Daoy (cell line): Measurements from ENCODE around the gene PCDHGA8. TPM values are rescaled to one million over a fixed set of nuclear protein-coding genes. Genes with fewer than 3 reads are reported as not detected.
"Not testable (repeated sequence)": the region's sequence is repeated elsewhere in the genome, so short reads cannot be mapped to it uniquely, and the experiment has no call there.

Experiments used
- DNase-seq: peaks from one replicate; pipeline ENCODE4 v3.0.0-alpha.2; 2015; ENCODE audit warnings: low read depth
- total RNA-seq: library from RNA; depleted of rRNA; stranded (reverse); fragments of >200 nt; shearing (Covaris generic); gene quantifications from 2 replicates; pipeline ENCODE4 v1.2.3, GENCODE V29; 2014; rRNA removed

The PCDHGA8 gene
- 0.06 TPM in 1 of 2 replicates, not detected in the other for total RNA-seq

DNA sequence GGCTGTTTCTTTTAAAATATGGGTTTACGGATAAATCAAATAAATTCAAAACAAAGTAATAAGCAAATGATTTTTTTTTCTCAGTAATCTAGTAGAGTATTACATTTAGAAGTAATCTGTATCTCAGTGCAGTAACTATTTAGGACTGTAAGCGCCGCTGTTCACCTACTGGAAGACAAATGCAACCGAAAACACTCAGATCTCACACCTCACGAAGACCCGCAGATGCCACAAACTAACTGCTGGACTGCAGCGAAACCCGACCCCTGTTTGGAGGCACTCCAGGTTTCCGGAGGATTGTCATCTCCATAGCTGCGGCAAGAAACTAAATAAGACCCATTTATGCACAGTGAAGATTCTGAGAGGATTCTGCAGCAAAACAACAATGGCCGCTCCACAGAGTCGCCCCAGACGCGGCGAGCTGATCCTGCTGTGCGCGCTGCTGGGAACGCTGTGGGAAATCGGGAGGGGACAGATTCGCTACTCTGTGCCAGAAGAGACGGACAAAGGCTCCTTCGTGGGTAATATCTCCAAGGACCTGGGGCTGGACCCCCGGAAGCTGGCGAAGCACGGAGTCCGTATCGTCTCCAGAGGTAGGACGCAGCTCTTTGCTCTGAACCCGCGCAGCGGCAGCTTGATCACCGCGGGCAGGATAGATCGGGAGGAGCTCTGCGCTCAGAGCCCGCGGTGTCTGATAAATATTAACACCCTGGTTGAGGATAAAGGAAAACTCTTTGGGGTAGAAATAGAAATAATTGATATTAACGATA, at the start of gene PCDHGA8:
PCDHGA8 (plus strand) TSS at position 205 of the 770 bp plus-strand sequence; CDS start at position 386, 181 bp downstream.
- no peak for DNase-seq

DNA sequence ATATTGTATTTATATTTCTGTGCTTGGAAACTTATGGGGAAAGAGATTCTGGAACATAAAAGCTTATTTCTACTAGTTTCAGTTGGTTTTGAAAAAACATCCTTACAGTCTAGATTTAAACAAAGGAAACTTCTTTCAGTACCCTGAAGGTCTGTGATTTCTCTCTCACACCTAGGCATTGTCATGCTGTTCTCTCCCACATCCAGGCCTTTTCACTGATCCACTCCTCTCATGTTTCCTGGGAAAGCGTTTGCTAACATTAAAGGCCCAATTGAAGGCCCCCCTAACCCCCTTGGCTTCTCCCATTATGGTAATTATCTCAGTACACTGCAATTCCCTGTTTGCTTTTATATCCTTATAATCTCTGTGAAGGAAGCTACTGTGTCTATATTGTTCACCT, 49.7 kb upstream of the PCDHGA8 start:
- DNase-seq: no peak

DNA sequence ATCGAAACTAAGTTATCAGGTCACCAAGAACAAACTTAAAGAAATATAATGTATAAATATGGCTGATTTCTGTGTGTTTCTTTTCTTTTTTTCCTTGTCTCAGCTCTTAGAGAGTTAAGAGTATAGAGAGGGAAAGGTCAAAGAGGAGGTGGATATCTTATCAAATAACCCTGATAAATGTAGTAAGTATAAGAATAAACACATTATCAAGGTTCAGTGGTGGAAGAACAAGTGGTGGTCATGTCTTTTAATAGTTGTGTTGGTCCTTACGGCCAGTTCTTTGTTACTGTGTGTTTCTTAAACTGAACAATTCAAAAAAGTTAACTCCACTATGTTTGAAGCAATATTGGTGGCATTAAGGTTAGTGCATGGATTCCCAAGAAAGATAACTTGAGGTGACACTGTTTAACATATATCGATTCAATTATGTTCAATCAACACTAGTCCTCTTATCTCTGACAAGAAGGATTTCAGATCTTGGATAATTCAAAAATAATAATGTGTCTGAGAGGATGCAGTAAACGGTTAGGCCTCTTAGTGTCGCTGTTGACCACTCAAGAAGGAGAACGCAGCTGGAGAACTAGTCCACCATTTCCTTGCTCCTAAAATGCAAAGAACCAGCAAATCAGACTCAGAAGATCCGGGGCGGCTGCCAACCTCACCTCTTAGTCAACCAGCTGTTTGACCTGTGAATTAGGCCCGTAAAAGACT, 49.0 kb upstream of the PCDHGA8 start, which contains the start of gene PCDHGA3:
PCDHGA3 (plus strand) TSS at position 588 of the 711 bp plus-strand sequence. CDS start 205 bp downstream, outside the sequence.
- peak; percentile 46 for DNase-seq

DNA sequence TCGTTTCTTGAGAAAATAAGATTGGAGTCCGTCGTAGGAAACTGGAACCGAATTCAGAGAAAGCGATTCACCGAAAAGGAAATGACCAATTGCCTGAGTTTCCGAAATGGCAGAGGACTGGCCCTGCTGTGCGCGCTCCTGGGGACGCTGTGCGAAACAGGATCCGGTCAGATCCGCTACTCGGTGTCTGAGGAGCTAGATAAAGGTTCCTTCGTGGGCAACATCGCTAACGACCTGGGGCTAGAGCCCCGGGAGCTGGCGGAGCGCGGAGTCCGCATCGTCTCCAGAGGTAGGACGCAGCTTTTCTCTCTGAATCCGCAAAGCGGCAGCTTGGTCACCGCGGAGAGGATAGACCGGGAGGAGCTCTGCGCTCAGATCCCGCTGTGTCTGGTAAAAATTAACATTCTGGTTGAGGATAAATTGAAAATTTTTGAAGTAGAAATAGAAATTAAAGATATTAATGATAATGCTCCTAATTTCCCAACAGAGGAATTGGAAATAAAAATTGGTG, 48.4 kb upstream of the PCDHGA8 start:
- no peak for DNase-seq

DNA sequence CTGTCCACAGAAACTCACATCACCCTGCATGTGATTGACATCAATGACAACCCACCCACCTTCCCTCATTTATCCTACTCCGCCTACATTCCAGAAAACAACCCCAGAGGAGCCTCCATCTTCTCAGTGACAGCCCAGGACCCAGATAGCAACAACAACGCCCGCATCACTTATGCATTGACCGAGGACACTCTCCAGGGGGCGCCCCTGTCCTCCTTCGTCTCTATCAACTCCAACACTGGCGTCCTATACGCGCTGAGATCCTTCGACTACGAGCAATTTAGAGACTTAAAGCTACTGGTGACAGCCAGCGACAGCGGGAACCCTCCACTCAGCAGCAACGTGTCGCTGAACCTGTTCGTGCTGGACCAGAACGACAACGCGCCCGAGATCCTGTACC, 47.1 kb upstream of the PCDHGA8 start:
- DNase-seq: no peak

DNA sequence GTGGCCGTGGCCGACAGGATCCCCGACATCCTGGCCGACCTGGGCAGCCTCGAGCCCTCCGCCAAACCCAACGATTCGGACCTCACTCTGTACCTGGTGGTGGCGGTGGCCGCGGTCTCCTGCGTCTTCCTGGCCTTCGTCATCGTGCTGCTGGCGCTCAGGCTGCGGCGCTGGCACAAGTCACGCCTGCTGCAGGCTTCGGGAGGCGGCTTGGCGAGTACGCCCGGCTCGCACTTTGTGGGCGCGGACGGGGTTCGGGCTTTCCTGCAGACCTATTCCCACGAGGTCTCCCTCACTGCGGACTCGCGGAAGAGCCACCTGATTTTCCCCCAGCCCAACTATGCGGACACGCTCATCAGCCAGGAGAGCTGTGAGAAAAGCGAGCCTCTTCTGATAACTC, 46.4 kb upstream of the PCDHGA8 start:
- DNase-seq: not testable (repeated sequence)

DNA sequence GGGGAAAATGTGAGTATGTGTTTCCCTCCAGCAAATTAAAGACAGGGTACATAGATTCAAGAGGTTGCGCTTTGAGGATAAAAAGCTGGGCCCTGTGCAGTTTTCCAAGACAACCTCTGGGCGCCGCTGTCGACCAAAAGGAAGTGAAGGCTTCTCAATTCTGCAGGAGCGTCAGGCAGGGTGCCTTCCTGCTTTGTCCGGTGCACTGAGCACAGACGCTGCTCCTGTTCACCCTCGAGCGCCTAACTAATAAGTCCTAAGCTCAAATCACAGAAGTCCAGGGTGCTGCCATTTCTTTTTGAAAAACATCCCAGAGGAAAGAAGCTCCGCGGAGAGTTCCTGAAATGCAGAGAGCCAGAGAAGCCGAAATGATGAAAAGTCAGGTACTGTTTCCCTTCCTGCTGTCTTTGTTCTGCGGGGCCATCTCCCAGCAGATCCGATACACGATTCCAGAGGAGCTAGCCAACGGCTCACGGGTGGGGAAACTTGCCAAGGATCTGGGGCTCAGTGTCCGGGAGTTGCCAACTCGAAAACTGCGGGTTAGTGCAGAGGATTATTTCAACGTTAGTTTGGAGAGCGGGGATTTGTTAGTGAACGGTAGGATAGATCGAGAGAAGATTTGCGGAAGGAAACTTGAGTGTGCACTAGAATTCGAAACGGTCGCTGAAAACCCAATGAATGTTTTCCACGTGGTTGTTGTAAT, 42.4 kb upstream of the PCDHGA8 start, which contains the start of gene PCDHGB1:
PCDHGB1 (plus strand) TSS at position 183 of the 703 bp plus-strand sequence; CDS start at position 345, 162 bp downstream.
- DNase-seq: peak; percentile 73

DNA sequence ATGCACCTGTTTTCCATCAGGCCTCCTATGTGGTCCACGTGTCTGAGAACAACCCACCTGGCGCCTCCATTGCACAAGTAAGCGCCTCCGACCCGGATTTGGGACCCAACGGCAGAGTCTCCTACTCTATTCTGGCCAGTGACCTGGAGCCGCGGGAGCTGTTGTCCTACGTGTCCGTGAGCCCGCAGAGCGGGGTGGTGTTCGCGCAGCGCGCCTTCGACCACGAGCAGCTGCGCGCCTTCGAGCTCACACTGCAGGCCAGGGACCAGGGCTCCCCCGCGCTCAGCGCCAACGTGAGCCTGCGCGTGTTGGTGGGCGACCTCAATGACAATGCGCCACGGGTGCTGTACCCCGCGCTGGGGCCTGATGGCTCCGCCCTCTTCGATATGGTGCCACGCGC, 40.8 kb upstream of the PCDHGA8 start:
- no peak for DNase-seq

DNA sequence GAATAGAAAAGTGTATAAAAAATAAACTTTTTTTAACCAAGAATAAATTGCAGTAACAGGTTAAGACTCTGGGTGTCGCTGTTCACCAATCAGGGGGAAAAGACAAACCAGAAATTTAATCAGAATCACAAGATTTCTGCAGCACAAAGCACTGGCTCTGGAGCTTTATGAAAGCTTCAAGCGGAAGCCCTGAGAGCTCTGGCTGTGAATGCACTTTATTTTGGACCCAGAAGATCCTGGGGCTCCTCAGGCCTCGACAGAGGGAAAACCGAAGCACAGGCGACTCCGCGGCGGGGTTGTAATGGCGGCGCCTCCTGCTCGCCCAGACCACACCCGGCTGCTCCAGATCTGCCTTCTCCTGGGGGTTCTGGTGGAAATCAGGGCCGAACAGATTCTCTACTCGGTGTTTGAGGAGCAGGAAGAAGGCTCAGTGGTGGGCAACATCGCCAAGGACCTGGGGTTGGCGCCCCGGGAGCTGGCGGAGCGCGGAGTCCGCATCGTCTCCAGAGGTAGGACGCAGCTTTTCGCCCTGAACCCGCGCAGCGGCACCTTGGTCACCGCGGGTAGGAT, 37.4 kb upstream of the PCDHGA8 start, which contains the start of gene PCDHGA4:
PCDHGA4 (plus strand) TSS at position 122 of the 570 bp plus-strand sequence; CDS start at position 209, 87 bp downstream.
- no peak for DNase-seq

DNA sequence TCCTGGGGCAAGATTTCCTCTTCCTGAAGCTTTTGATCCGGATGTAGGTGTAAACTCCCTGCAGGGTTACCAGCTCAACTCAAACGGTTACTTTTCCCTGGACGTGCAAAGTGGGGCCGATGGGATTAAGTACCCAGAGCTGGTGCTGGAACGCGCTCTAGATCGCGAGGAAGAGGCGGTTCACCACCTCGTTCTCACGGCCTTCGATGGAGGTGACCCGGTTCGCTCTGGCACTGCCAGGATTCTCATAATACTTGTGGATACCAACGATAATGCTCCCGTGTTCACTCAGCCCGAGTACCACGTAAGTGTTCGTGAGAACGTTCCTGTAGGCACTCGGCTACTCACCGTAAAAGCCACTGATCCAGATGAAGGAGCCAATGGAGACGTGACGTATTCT, 36.8 kb upstream of the PCDHGA8 start:
- no peak for DNase-seq

DNA sequence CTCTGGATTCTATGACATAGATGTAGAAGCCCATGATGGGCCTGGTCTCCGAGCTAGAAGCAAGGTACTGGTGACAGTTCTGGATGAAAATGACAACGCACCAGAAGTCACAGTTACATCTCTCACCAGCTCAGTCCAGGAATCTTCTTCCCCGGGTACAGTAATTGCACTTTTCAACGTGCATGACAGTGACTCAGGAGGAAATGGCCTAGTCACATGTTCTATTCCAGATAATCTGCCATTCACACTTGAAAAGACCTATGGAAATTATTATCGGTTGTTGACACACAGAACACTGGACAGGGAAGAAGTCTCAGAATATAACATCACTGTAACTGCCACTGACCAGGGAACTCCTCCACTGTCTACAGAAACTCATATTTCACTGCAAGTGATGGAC, 36.3 kb upstream of the PCDHGA8 start:
- DNase-seq: no peak

DNA sequence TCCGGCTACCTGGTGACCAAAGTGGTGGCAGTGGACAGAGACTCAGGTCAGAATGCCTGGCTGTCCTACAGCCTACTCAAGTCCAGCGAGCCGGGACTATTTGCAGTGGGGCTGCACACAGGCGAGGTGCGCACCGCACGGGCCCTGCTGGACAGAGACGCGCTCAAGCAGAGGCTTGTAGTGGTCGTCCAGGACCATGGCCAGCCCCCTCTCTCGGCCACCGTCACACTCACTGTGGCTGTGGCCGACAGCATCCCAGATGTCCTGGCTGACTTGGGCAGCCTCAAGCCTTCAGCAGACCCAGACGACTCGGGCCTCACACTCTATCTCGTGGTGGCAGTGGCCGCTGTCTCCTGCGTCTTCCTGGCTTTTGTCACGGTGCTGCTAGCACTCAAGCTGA, 35.5 kb upstream of the PCDHGA8 start:
- DNase-seq: no peak

DNA sequence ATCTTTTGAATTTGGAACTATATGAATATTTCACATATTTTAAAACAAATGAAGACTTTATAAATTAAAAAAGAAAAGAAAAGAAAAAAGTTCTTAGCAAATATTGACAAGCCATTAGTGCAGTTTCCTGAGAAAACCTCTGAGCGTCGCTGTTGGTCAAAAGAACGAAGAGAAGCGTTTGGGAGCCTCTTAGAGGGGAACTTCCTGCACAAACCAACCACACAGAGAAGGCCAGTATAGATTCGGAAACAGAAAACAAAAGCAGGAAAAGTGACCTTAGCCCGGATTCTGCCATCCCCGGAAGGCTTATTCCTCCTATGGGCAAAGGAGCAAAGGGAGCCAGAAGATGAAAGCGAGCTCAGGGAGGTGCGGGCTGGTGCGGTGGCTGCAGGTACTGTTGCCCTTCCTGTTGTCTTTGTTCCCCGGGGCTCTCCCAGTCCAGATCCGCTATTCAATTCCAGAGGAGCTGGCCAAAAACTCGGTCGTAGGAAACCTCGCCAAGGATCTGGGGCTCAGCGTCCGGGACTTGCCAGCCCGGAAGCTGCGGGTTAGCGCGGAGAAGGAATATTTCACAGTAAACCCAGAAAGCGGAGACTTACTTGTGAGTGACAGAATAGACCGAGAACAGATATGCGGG, 32.5 kb upstream of the PCDHGA8 start, which contains the start of gene PCDHGB2:
PCDHGB2 (plus strand) TSS at position 205 of the 637 bp plus-strand sequence; CDS start at position 347, 142 bp downstream.
- peak; percentile 36 for DNase-seq

DNA sequence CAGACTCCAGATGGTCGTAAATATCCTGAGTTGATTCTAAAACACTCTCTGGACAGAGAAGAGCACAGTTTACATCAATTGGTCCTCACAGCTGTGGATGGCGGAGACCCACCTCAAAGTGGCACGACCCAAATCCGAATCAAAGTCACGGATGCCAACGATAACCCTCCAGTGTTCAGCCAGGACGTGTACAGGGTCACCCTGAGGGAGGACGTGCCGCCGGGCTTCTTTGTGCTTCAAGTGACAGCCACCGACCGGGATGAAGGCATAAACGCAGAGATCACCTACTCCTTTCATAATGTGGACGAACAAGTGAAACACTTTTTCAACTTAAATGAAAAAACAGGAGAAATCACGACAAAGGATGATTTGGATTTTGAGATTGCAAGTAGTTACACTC, 31.7 kb upstream of the PCDHGA8 start:
- DNase-seq: no peak

DNA sequence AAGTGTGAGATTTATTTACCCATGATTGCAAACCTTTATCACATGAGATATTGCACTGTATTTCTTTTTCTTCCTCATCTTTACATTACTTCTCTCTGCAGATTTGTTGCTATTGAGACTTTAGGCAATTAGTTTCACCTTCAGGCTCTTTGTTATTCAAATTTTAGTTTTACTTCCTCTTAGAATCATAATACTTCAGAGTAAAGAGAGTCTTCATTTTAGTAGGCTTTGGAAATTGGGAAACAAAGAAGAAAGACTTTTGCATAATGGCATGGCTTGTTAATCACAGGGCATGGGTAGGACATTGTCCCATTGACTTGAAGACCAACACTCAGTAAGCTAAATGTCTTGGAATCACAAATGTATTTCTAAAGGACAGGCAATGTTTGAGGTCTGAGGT, 29.7 kb upstream of the PCDHGA8 start:
- DNase-seq: no peak

DNA sequence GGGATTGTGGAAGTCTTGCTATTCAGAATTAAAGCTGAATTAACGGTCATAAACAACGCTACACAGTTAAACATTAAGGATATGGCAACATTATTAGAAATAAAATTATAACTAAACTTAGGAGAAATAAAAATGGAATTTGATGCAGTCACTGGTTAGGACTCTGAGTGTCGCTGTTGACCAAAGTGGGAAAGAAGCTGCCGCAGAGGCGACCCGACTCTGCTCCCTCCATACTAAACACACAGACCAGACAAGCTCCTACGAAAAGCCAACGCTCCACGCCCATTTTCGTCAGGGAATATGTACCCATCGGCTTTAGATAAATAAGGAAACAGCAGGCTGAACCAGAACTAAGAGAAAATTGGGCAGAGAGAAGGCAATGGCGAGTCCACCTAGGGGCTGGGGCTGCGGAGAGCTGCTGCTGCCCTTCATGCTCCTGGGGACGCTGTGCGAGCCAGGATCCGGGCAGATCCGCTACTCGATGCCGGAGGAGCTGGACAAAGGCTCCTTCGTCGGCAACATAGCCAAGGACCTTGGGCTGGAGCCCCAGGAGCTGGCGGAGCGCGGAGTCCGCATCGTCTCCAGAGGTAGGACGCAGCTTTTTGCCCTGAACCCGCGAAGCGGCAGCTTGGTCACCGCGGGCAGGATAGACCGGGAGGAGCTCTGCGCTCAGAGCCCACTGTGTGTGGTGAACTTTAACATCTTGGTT, 28.3 kb upstream of the PCDHGA8 start, which contains the start of gene PCDHGA5:
PCDHGA5 (plus strand) TSS at position 211 of the 709 bp plus-strand sequence; CDS start at position 380, 169 bp downstream.
- no peak for DNase-seq

DNA sequence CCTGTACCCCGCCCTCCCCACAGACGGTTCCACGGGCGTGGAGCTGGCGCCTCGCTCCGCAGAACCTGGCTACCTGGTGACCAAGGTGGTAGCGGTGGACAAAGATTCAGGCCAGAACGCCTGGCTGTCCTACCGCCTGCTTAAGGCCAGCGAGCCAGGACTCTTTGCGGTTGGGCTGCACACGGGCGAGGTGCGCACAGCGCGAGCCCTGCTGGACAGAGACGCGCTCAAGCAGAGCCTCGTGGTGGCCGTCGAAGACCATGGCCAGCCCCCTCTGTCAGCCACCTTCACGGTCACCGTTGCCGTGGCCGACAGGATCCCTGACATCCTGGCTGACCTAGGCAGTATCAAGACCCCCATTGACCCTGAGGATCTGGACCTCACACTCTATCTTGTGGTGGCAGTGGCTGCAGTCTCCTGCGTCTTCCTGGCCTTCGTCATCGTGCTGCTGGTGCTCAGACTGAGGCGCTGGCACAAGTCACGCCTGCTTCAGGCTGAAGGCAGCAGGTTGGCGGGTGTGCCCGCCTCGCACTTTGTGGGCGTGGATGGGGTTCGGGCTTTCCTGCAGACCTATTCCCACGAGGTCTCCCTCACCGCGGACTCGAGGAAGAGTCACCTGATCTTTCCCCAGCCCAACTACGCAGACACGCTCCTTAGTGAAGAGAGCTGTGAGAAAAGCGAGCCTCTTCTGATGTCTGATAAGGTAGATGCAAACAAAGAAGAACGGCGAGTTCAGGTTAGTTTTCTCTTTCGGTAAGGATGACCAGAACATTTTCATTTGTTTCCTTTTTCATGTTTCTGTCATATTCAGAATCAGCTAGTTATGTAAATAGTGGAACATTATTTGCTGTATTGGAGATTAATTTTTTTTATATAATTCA, 26.2 kb upstream of the PCDHGA8 start:
- no peak for DNase-seq

DNA sequence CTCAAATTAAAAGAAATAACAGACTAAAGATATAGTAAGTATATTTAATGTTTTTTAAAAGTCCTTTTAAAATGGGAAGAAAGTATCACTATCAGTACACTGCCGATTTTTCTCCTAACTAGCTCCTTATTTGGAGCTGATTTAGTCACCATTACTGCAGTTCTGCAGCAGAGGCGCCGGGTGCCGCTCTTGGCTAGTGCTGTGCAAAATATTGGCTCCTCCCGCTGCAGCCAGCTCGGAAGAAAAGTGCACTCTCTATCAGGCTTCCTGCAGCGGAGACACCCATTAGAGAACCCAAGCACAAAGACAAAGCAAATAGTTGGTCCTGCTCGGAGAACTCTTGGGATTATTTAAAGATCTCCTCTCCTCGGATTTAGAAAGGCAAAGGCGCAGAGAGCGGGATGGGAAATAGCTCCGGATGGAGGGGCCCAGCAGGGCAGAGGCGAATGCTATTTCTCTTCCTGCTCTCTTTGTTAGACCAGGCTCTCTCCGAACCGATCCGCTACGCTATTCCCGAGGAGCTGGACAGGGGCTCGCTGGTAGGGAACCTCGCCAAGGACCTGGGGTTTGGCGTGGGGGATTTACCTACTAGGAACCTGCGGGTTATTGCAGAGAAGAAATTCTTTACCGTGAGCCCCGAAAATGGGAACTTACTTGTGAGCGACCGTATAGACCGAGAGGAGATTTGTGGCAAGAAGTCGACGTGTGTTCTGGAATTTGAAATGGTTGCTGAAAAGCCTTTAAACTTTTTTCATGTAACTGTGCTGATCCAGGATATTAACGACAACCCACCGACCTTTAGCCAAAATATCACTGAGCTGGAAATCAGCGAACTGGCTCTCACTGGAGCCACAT, 22.2 kb upstream of the PCDHGA8 start, which contains the start of gene PCDHGB3:
PCDHGB3 (plus strand) TSS at position 249 of the 855 bp plus-strand sequence; CDS start at position 402, 153 bp downstream.
- peak; percentile 50 for DNase-seq
